HG03135 (cell line): ENCODE results near the gene ZNF827.

Source experiments
- ATAC-seq: cut with Tn5 transposase; IDR thresholded peaks from one replicate; pipeline ENCODE4 v1.9.1; 2021; ENCODE audit warnings: mild to moderate bottlenecking, moderate library complexity; ENCODE audit not compliant: unreplicated experiment

The ZNF827 gene

DNA sequence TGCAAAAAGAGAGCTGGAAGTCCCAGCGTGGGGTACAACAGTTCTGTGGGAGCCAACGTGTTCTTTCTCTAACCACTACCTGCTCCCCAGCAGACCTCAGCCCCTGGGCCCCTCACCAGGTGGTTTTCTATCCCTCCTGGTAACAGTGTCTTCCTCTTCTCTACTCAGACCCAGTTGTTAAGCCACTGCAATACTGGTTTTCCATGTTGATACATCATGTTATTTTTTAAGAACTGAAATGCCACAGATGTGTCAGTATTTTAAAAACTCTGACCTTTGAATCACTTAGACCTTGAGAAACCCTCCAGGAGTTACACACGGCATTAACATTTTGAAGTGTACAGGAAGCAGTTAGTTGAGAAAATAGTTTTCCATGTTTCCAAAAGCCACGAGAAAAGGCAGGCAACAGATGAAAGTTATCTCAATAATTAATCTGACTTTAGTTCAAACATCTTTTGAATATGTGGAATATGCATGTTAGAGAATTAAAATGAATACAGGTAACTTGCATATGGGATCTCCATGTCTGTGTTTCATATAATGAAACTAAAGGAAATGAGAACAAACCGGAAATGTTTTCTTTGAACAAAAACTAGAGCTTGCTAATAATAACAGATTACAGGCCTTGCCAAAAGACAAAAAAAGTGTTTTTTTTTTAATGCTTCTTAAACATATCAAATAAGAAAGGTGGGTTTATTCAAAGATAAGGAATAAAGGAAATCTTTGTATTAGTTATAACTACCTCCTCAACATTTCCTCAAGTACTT is 108.8 kb downstream of the ZNF827 start:
- peak; percentile 41 for ATAC-seq

DNA sequence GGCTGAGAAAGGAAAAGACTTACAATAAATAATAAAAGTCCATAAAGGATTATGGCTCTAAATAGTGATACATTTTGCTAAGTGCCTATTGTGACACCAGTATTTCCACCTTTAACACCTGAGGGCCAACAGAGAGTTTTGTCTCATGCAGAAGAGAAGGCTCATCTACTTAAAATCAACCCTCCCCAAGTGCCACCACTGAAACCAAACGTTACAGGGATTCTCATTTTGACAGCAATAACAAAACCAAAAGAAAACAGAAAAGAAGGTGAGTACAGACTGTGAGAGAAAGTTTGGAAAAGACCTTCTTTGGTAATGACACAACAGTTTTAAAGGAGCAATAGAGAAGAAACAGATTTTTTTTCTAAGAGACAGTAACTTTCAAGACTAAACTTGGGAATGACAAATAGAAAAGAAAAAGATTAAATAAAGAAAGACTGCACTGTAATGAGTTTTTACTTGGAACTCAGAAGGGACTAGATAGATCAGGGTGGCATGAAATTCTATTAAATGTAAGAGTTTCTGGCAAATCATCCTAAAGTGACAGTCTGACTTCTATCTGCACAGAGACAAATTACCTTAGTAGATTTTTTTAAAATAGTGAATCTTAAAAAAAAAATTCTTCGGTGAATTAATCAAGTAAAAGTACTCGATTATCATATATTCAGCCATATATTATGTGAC is 109.7 kb downstream of the ZNF827 start:
- ATAC-seq, result peak; percentile 65

DNA sequence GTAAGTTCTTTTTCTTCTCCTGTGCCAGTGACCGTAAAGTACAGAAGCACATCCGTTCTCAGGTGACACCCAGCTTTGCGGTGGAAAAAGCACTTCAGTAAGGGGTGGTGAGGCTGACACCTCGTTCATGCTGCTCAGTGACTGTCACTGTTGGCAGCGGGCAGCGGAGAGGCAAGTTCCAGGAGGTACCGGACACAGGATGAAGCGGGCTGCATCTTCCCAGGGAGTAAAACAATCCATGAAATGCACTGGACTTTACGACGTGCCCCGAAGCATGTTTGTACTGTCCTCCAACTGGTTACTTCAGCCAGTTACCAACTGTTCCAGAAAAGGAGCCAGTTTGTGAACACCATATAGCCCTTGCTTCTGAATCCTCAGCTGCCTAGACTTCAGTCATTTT is 110.7 kb downstream of the ZNF827 start:
- no peak for ATAC-seq

DNA sequence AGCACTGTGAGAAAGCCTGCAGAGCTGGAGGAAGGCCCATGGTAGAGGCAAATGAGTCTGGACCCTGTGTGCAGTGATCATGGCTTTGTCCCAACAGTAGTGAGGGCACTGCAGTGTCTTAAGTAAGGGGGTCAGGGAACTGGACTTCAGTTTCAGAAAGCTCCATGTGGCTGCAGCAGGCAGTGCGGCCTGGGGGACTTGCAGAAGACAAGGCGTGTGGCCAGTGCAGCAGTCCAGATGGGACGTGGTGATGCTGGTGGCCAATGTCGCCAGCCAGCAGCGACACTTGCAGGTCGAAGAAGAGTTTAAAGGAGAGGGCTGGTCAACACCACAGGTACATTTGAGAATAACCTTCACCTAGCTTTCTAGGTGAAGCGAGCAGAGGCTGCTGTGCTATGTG is 113.4 kb downstream of the ZNF827 start:
- no peak for ATAC-seq

DNA sequence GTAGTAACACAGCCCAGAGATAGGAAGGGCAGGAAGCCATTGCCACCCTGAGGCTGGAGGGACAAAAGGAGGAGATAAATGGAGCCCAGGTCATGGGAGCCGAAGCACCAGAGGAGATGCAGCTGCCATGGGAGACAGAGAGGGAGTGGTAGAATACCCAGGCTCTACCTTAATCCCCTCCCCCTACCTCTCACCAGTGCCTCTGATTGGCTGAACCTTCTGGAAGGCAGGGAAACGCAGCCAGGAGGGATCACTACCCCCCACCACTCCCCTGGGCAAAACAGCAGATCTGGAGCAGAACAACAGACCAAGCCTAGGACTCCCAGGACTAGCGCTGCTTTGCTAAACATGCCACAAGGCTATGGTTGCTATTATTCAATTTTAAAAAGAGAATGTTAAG is 114.2 kb downstream of the ZNF827 start:
- ATAC-seq, result no peak

DNA sequence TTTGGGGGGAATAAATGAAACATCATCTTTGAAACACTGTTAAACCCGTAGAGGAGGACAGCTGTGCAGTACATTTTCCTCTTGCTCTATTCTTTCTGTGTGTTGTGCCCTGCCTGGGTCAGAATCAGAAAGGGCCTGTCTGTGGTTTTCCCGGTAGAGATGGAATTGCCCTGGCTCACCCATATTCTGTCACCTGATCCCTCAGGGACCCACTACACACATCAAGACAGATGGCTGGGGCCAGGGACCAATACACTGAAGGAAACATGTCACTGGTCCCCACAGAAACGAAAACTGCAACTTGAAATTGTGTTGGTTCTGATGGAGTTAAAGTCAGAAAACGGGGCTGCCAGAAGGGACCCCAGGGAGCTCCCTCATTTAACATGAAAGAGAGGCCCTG is 114.9 kb downstream of the ZNF827 start:
- no peak for ATAC-seq

DNA sequence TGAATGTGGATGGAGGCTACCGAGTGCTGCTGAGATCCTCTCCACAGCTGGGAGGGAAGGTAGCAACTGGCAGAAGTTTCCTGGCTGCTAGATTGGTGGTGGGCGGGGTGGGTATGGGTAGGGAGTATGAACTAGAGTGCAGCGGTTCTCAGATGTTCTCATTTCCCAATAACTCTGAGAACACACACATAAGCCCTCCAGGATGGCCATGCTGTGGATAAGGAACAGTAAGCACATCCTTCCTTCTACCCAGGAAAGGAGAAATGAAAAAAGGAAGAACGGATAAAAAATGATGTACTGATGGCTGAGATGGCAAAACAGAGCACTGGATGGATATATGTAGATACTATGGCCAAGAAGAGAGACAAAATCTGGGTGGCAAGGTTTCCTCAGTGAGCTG is 116.0 kb downstream of the ZNF827 start:
- ATAC-seq, result no peak

DNA sequence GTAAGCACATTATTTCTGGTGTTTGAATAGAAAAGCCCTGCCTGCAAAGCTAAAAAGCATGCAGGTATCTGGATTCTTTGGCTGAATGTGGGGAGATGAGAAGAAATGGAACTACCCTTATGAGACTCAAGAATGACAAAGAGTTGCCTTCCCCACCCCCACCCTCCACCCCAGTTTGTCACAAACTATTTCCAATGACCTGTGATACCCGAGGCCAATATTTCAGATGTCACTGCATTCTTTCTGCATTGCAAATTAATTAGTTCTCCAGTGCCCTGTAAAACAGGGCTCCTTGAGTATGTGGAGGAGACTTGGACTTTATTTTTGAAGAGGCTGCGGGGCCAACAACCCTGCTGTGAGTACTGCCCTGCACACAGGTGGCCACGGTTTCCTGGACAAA is 116.4 kb downstream of the ZNF827 start:
- ATAC-seq, result no peak

DNA sequence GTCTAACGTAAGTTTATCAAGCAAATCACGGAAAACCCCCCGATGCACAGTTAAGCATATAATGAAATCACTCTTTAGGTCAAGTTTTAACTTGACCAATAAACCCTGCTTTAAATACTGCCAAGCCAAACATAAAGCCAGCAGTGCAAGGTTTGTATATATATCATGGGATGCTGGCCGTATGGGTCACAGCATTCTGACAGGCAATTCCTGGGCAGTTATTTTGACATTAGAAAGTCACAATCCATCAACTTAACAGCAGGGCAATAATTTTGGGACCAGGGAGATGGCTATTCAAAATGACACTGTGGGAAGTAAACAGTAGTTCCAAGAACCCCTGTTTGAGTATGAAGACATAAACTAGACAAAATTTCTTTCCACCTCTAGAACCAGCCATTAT is 116.9 kb downstream of the ZNF827 start:
- no peak for ATAC-seq

DNA sequence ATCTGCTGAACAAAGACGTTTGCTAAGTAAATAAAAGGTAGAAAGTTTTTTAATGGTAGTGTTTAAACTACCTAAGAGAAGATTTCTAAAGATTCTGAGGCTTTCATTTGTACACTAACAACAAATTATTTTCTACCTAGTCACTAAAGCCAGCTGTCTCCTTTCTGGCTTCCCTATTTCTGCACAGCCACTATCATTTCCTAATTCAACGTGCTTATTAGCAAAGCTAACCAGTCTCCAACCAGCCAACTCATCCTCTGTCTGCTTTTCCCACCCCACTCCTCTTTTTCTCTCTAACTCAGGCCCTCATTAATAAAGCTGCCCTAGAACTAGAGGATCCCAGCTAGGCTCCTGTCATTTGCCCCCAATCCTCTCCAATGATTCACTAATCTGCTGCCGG is 118.2 kb downstream of the ZNF827 start:
- no peak for ATAC-seq

DNA sequence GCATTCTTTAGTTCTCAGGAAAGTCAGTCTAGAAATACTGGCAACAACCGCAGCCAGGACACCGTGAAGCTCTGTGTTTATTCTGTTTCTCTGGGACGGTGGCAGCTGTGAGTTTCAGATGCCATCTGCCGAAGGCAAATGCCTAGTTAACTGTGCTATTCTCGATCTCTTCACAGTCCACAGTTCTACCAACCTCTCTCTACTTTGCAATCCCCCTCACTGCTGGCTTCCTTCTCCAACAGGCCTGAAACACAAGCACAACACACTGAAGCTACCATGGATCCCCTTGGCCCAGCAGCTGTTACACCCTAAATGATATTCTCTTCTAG is 118.8 kb downstream of the ZNF827 start:
- no peak for ATAC-seq

DNA sequence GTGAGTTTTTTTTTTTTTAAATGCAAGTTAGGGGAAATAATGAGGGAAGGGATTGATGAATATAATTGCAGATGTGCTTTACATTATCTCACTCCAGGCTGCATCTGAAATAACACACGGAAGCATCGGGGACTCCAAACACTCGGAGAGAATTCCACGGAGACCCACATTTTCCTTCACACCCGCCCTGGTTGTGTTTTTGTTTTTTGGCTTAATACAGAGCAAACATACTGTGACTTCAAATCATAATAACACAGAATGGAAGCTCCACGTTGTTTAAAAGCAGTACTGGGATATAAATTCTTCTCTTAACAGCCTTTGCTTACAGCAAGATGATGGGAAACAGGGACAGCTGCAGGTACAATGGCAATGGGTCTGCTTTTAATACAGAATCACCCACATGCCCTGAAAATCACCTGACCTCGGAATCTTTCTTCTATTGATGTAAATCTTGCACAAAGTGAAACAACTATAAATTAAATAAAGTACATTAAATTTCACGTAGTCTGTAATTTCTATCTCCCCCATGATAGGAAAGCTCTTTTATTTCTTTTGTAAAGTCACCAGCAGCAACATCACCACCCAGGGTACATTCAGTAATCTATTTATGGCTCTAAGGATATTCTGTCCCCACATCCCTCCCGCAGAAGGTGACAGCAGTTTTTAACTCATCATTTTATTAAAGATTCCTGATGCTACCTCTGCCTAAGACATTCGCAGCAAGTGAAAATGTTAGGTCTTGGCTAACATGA is 119.3 kb downstream of the ZNF827 start:
- ATAC-seq, result no peak

DNA sequence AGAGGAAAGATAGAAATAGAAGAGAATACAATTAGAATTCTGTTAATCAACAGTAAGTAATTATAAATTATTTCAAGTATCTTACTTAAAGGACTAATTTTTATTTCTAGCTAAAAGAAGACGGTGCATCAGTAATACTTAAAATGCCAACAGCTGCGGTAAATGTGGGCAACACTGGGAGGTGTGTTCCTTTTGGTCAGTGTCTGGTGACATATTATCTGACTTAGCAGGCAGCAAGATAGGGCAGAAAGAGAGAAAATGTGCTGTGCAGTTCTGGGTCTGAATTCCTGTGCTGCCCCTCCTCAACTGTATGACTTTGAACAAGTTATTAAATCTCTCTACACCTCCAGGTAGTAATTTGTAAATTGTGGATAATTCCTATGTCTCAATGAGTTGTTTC is 120.6 kb downstream of the ZNF827 start:
- ATAC-seq, result no peak

DNA sequence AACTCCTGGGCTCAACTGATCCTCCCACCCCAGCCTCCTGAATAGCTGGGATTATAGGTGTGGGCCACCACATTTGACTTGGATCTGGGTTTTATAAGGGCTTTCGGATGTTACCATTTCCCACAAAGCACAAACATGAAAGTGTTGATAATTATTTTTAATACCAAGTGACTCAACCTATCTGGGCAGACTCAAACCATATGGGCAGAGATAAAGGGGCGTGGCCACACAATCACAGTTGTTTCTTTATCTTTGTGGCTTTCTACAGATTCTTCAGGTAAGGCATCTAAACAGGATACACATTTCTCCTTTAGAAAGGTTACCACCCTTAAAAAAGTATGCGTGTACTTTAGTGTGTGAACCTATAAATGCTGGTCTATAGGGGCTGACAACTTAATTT is 122.5 kb downstream of the ZNF827 start:
- no peak for ATAC-seq

DNA sequence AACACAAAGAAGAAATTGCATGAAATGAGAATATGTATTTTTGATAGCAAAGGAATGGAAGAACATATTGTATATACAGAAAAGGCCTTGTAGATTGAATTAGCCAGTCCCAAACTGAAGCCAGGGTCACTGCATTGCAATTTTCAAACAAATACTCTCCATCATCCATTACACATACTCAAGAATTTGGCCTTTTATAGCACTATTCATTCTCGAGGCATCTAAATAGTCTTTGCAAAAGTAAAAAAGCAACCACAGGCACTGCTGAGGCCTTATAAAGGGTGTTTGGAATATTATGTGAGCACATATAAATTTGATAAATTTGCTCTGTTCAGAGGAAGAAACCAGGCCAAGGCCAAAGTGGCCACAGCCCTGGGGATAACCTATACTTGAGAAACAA is 123.0 kb downstream of the ZNF827 start:
- no peak for ATAC-seq

DNA sequence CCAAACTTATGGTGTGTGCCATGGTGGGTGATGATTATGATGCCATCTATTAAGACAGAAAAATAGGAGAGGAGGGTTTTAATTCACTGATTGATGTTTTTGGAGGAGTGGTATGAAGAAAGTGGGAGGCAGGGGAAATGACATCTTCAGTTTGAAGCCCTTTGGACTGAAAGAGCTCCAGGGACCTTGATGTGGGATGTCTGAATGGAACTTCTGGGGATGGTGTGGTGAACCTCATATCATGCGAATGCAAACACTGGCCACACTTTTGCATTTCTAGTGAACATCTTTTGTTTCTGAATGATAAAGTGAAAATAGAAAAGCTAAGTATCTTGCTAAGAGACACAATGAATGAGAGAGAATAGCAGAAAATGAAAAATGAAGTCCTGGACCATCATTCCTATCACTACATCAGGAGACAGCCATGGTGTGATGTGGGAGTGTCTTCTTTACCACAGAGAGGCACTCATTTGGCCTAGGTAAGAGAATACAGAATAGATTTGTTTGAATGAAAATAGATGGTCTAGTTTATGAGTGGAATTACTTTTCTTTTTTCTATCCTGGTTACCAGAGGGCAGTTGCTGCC is 123.5 kb downstream of the ZNF827 start:
- ATAC-seq, result no peak

DNA sequence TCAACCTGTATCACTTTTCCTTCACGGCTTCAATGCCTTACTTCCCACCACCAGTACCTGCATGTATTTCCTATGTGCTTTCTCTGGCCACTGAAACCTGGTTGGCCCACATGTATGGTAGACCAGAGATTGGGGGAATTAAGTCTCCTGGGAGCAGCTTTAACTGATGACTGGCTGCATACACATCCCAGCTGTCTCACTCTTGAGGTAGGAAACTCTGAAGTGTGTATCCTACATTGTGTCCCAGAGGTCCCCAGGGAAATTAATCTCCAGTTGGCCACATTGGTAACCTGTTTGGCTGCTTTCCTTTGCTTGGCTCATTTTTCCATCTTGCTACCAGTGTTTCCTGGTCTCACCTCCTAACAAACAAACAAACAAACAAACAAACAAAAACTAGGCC is 124.4 kb downstream of the ZNF827 start:
- ATAC-seq, result no peak

DNA sequence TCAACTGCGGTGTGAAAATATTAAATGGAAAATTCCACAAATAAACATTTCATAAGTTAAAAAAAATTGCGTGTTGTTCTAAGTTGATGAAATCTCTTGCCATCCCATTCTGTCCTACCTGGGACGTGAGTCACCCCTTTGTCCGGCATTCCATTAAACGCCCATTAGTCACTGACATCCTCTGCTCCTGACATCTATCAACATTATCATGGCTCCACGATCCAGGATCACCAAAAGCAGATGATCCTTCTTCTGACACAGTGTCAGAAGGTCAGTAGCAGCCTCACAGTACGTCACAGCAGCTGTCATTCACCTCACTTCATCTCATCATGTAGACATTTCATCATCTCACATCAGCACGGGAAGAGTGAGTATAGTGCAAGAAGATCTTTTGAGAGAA is 125.7 kb downstream of the ZNF827 start:
- no peak for ATAC-seq

DNA sequence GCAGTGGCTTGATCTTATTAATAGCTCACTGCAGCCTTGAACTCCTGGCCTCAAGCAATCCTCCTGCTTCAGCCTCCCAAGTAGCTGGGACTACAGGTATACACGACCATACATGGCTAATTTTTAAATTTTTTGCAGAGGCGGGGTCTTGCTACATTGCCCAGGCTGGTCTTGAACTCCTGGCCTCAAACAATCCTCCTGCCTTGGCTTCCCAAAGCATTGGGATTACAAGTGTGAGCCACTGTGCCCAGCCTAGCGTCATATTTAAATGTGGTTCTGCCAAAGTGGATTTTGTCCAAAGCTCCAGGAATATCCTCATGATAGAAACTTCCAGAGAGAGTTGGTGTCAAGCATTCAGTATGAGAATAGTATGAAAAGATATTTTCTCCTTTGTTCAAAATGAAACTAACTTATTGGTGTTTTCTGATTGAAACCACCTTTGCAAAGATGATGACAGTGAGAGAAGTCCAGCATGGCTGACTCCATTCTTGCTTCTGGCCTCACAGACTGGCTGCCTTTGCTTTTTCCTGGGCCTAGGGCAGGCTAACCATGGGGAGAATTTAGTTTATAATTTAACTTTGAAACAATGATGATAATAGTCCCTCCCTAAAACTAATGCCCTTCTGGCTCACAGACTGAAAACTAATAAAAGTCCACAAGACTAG is 129.6 kb downstream of the ZNF827 start:
- ATAC-seq, result peak; percentile 8

DNA sequence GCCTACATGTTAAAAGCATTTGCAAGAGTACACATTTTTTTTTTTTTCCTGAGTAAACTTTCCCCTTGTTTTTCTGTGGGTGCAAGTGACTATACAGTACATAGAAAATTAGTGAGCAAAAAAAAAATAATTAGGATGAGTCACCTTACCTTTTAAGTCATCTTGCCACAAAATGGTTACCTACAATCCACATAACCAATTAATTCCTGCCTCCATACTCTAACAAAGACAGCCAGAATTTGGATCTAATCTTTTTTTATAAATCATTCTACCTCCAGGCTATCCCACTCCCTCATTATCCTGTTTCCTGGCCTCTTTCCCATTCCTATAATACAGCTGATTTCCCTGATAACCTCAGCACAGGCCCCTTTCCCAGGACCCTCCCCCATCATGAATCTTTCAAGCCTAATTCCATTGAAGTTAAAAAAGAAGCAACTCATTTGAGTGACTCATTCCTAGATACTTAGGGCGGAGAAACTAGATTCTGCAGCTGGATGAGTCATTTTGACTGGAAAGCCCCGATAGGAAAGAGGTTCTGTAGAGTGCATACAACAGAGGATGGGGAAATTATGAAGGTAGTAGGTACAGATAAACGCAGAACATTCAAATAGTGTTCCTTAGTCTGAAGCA is 130.5 kb downstream of the ZNF827 start:
- ATAC-seq, result peak; percentile 64

DNA sequence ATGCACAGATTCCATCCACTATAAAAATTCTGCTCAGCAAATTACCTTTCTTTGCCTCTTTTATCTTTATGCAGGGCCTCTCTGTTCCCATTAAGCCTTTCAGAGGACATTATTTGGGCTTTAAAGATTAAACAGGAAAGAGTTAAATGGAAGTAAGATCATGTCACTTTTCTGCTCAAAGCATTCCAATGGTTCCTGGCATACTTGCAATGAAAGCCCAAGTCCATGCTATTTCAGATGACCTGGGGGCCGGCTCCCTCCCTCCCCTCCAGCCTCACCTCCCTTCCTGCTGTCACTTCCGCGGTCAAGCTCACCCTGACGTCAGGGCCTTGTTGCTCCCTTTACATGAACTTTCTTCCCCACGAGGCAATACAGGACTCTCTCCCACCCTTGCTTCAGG is 133.1 kb downstream of the ZNF827 start:
- ATAC-seq, result no peak
